ENCODE data around the gene RRP15.

- TF ChIP-seq EP300 (IDR thresholded peaks at IDR 0.05) (no peak), CTCF (IDR thresholded peaks at IDR 0.05) (no peak), POLR2A (IDR thresholded peaks at IDR 0.05) (no peak)
These were observed 83.6 kb downstream of the RRP15 start for GRCh38 chr1:218368686-218369085.
